HepG2 (cell line): ENCODE measurements around the gene SBK2. TPM values are rescaled to one million over a fixed set of nuclear protein-coding genes. Genes with fewer than 3 reads are reported as not detected.
A peak's percentile ranks its signal among the peaks of the same experiment; 100 is the strongest.

Source experiments
- BHLHE40 ChIP-seq: IDR thresholded peaks from 2 replicates; pipeline ENCODE4 v1.6.1; 2011; ENCODE audit warnings: low read length, improper control_type of control experiment
- CCDC6 ChIP-seq: sonication (generic); formaldehyde crosslinking; IDR thresholded peaks from 2 replicates; pipeline ENCODE4 v1.8.1; 2022; ENCODE audit warnings: mild to moderate bottlenecking, missing genetic modification reagents, moderate library complexity
- ELF3 ChIP-seq: IDR thresholded peaks from 2 replicates; pipeline ENCODE4 v1.6.1; 2016; ENCODE audit warnings: missing genetic modification reagents, missing compliant biosample characterization
- ERF ChIP-seq: IDR thresholded peaks from 2 replicates; pipeline ENCODE4 v1.6.1; 2018; ENCODE audit warnings: missing biosample characterization, missing genetic modification reagents
- HNF4G ChIP-seq, 2 experiments: sonication (generic) in 1 of 2; formaldehyde crosslinking in 1 of 2; IDR thresholded peaks; 2 replicates each; pipeline versions ENCODE4 v1.4.0 to v1.6.1; 2011 to 2020; ENCODE audit warnings: borderline replicate concordance in 2 of 2, low read depth in 2 of 2, mild to moderate bottlenecking in 2 of 2, low read length in 1 of 2, missing genetic modification reagents in 1 of 2, moderate library complexity in 1 of 2
- MIER3 ChIP-seq: IDR thresholded peaks from 2 replicates; pipeline ENCODE4 v1.6.1; 2016; ENCODE audit warnings: missing compliant biosample characterization, borderline replicate concordance
- SMAD1 ChIP-seq: sonication (generic); formaldehyde crosslinking; IDR thresholded peaks from 2 replicates; pipeline ENCODE4 v1.4.0; 2020; ENCODE audit warnings: missing genetic modification reagents, low read depth, mild to moderate bottlenecking, borderline replicate concordance
- TBX2 ChIP-seq: sonication (generic); formaldehyde crosslinking; IDR thresholded peaks from 2 replicates; pipeline ENCODE4 v1.5.0; 2020; ENCODE audit warnings: missing genetic modification reagents, mild to moderate bottlenecking, borderline replicate concordance
- ZFP36L2 ChIP-seq: sonication (generic); formaldehyde crosslinking; IDR thresholded peaks from 2 replicates; pipeline ENCODE4 v1.4.0; 2020; ENCODE audit warnings: missing genetic modification reagents
- ZFX ChIP-seq: sonication (generic); formaldehyde crosslinking; IDR thresholded peaks from 2 replicates; pipeline ENCODE4 v1.4.0; 2020; ENCODE audit warnings: mild to moderate bottlenecking, low read depth, missing genetic modification reagents, moderate library complexity
- ZNF589 ChIP-seq: sonication (generic); formaldehyde crosslinking; conservative IDR thresholded peaks from 2 replicates; pipeline ENCODE4 v1.8.0; 2022; ENCODE audit warnings: mild to moderate bottlenecking, moderate library complexity, missing genetic modification reagents
- ZNF619 ChIP-seq: sonication (generic); formaldehyde crosslinking; IDR thresholded peaks from 2 replicates; pipeline ENCODE4 v1.4.0; 2020; ENCODE audit warnings: mild to moderate bottlenecking, missing genetic modification reagents
- ZNF674 ChIP-seq: sonication (generic); formaldehyde crosslinking; IDR thresholded peaks from 2 replicates; pipeline ENCODE4 v1.5.0; 2020; ENCODE audit warnings: low read depth, mild to moderate bottlenecking, missing genetic modification reagents
- polyA plus RNA-seq, 8 experiments: library from polyadenylated mRNA; depleted of rRNA in 3 of 8; stranded (reverse) in 7 of 8; unstranded in 1 of 8; fragments of >200 nt; fragmentation: Illumina TruSeq in 4 of 8; extraction: Trizol in 4 of 8; gene quantifications; 2 replicates each; pipeline versions ENCODE4 v1.2.1 to v1.2.3, GENCODE V29; 2011 to 2016; ENCODE audit warnings: low read depth in 4 of 8, missing spikeins in 1 of 8, mixed read lengths in 1 of 8; ENCODE audit not compliant: insufficient read depth in 1 of 8
- total RNA-seq, 5 experiments: library from RNA; depleted of rRNA; stranded (reverse); fragments of >200 nt; fragmentation: Illumina TruSeq; extraction: Trizol; gene quantifications; 2 replicates each; pipeline ENCODE4 v1.2.3, GENCODE V29; 2016; ENCODE audit warnings: low read depth in 1 of 5
- TF ChIP-seq, protein P1 (sequence below), 2 experiments: sonication (generic) in 1 of 2; formaldehyde crosslinking in 1 of 2; IDR thresholded peaks; 2 replicates each; pipeline versions ENCODE4 v1.5.1 to v1.6.1; 2011 to 2020; ENCODE audit warnings: borderline replicate concordance in 1 of 2, low read depth in 1 of 2, low read length in 1 of 2, mild to moderate bottlenecking in 1 of 2, missing genetic modification reagents in 1 of 2, moderate library complexity in 1 of 2
- TF ChIP-seq, protein P2 (sequence below): IDR thresholded peaks from 2 replicates; pipeline ENCODE4 v1.6.1; 2016
- TF ChIP-seq, protein P3 (sequence below): sonication (generic); formaldehyde crosslinking; IDR thresholded peaks from 2 replicates; pipeline ENCODE4 v1.4.0; 2020; ENCODE audit warnings: missing genetic modification reagents
- TF ChIP-seq, protein P4 (sequence below): sonication (generic); formaldehyde crosslinking; IDR thresholded peaks from 2 replicates; pipeline ENCODE4 v1.9.0; 2022; ENCODE audit warnings: missing genetic modification reagents, mild to moderate bottlenecking, borderline replicate concordance
- TF ChIP-seq, protein P5 (sequence below), 2 experiments: fragments of 450-650 bp in 1 of 2; sonication (generic) in 1 of 2; formaldehyde crosslinking; IDR thresholded peaks; 2 replicates each; pipeline versions ENCODE4 v1.5.0 to v1.8.0; 2020 to 2022; ENCODE audit warnings: mild to moderate bottlenecking in 1 of 2, missing genetic modification reagents in 1 of 2

The SBK2 gene
- total and polyA plus RNA-seq, 2 of the 13 experiments (the other 11 are each of a cell fraction or from before 2014, with no cell fraction given): 0.24 TPM; not detected in 1

DNA sequence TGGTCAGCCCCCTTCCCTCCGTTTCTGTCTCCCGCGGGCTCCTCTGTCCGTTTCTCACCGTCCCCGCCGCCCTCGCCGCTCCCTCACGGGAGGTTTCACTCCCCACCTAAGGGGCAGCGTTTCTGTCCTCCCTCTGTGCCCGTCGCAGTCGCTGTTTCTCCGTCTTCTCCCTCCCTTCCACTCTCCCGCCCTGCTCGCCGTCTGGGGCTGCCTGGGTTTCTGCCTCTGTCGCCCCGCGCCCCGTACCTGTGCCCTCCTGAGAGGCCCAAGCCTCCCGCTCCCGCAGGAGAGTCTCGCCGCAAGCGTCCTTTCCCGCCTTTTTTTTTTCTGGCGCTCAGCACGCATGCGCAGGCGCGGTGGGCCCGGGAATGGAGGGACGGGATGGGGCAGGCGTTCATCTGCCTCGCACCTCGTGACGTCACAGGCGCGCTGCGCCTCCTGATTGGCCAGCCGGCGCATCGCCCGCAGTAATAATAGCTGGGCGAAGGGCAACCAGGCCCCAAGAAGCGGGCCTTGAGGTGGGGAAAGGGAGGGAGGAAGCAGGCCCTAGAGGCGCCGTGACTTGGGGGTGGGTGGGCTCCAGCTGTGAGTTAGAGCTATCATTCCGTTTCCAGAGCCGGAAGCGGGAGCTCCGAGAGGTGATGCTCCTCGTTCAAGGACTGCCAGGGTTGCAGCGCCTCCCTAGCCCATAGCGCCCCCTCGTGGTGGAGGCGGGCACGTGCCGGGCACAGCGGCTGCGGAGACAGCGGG, 33.3 kb downstream of the SBK2 start (continued):
- TF ChIP-seq ZNF589 (CRISPR knock-in tag) (no peak), ZFX (CRISPR knock-in tag) (peak; percentile 61), ELF3 (CRISPR knock-in tag) (peak; percentile 53; the same call in 1 of the 2 replicates), CCDC6 (CRISPR knock-in tag) (no peak), ERF (peak; percentile 55; the same call in 1 of the 2 replicates), HNF4G (IDR thresholded peaks at IDR 0.05; ENCODE audit: borderline replicate concordance, low read depth, low read length) (no peak), HNF4G (CRISPR knock-in tag; IDR thresholded peaks at IDR 0.05; ENCODE audit: borderline replicate concordance, low read depth) (0 out of 2 replicates have a peak, but pooled peaks have one; percentile 22), SMAD1 (CRISPR knock-in tag) (0 out of 2 replicates have a peak, but pooled peaks have one; percentile 35), BHLHE40 (peak; percentile 81), TBX2 (CRISPR knock-in tag) (peak; percentile 52; the same call in 1 of the 2 replicates), ZNF619 (CRISPR knock-in tag) (0 out of 2 replicates have a peak, but pooled peaks have one; percentile 39), ZFP36L2 (CRISPR knock-in tag) (no peak), ZNF674 (CRISPR knock-in tag) (no peak), MIER3 (CRISPR knock-in tag) (peak; percentile 25; the same call in 1 of the 2 replicates)
- TF ChIP-seq, protein P1, sequence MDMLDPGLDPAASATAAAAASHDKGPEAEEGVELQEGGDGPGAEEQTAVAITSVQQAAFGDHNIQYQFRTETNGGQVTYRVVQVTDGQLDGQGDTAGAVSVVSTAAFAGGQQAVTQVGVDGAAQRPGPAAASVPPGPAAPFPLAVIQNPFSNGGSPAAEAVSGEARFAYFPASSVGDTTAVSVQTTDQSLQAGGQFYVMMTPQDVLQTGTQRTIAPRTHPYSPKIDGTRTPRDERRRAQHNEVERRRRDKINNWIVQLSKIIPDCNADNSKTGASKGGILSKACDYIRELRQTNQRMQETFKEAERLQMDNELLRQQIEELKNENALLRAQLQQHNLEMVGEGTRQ (IDR thresholded peaks at IDR 0.05; ENCODE audit: low read depth, low read length): peak; percentile 46; the same call in 1 of the 2 replicates
- TF ChIP-seq, protein P1 (CRISPR knock-in tag; IDR thresholded peaks at IDR 0.05; ENCODE audit: borderline replicate concordance): peak; percentile 41; the same call in 1 of the 2 replicates
- TF ChIP-seq, protein P2, sequence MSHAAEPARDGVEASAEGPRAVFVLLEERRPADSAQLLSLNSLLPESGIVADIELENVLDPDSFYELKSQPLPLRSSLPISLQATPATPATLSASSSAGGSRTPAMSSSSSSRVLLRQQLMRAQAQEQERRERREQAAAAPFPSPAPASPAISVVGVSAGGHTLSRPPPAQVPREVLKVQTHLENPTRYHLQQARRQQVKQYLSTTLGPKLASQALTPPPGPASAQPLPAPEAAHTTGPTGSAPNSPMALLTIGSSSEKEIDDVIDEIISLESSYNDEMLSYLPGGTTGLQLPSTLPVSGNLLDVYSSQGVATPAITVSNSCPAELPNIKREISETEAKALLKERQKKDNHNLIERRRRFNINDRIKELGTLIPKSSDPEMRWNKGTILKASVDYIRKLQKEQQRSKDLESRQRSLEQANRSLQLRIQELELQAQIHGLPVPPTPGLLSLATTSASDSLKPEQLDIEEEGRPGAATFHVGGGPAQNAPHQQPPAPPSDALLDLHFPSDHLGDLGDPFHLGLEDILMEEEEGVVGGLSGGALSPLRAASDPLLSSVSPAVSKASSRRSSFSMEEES: peak; percentile 42; the same call in 1 of the 2 replicates
- TF ChIP-seq, protein P3, sequence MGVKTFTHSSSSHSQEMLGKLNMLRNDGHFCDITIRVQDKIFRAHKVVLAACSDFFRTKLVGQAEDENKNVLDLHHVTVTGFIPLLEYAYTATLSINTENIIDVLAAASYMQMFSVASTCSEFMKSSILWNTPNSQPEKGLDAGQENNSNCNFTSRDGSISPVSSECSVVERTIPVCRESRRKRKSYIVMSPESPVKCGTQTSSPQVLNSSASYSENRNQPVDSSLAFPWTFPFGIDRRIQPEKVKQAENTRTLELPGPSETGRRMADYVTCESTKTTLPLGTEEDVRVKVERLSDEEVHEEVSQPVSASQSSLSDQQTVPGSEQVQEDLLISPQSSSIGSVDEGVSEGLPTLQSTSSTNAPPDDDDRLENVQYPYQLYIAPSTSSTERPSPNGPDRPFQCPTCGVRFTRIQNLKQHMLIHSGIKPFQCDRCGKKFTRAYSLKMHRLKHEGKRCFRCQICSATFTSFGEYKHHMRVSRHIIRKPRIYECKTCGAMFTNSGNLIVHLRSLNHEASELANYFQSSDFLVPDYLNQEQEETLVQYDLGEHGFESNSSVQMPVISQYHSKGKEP: 0 out of 2 replicates have a peak, but pooled peaks have one; percentile 18
- TF ChIP-seq, protein P4, sequence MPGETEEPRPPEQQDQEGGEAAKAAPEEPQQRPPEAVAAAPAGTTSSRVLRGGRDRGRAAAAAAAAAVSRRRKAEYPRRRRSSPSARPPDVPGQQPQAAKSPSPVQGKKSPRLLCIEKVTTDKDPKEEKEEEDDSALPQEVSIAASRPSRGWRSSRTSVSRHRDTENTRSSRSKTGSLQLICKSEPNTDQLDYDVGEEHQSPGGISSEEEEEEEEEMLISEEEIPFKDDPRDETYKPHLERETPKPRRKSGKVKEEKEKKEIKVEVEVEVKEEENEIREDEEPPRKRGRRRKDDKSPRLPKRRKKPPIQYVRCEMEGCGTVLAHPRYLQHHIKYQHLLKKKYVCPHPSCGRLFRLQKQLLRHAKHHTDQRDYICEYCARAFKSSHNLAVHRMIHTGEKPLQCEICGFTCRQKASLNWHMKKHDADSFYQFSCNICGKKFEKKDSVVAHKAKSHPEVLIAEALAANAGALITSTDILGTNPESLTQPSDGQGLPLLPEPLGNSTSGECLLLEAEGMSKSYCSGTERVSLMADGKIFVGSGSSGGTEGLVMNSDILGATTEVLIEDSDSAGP (CRISPR knock-in tag): peak; percentile 70; the same call in 1 of the 2 replicates
- TF ChIP-seq, protein P5, sequence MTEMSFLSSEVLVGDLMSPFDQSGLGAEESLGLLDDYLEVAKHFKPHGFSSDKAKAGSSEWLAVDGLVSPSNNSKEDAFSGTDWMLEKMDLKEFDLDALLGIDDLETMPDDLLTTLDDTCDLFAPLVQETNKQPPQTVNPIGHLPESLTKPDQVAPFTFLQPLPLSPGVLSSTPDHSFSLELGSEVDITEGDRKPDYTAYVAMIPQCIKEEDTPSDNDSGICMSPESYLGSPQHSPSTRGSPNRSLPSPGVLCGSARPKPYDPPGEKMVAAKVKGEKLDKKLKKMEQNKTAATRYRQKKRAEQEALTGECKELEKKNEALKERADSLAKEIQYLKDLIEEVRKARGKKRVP (CRISPR knock-in tag; IDR thresholded peaks at IDR 0.05): 0 out of 4 replicates have a peak, but pooled peaks of 1 of the 2 experiments have one; percentile 12
